CD1c-positive myeloid dendritic cell (primary cell): Measurements from ENCODE around the gene CIITA.

Source experiments
- DNase-seq: peaks from one replicate; pipeline ENCODE4 v3.0.0-alpha.2; 2016; ENCODE audit errors: extremely low spot score

Gene CIITA

GRCh38 chr16:10849736-10850477 lies 27.1 kb upstream of the CIITA start:
- DNase-seq: no peak

- no peak for DNase-seq
Measured at GRCh38 chr16:10850478-10850850, 26.5 kb upstream of the CIITA start.

- no peak for DNase-seq
Measured at GRCh38 chr16:10851512-10851911, 25.5 kb upstream of the CIITA start.

GRCh38 chr16:10852286-10852685 lies 24.7 kb upstream of the CIITA start:
- no peak for DNase-seq

- DNase-seq: no peak
Measured at GRCh38 chr16:10852948-10853347, 24.1 kb upstream of the CIITA start.

- no peak for DNase-seq
Measured at GRCh38 chr16:10856042-10856441, 21.0 kb upstream of the CIITA start.

- DNase-seq: no peak
Measured at GRCh38 chr16:10858203-10858602, 18.8 kb upstream of the CIITA start.

- DNase-seq: no peak
Measured at GRCh38 chr16:10859020-10859419, 18.0 kb upstream of the CIITA start.

GRCh38 chr16:10859658-10860057 lies 17.3 kb upstream of the CIITA start:
- DNase-seq: peak; percentile 67

- peak; percentile 95 for DNase-seq
Measured at GRCh38 chr16:10862438-10862837, 14.6 kb upstream of the CIITA start.

GRCh38 chr16:10865991-10866966 lies 10.7 kb upstream of the CIITA start:
- peak; percentile 63 for DNase-seq

- no peak for DNase-seq
Measured at GRCh38 chr16:10867199-10867598, 9.8 kb upstream of the CIITA start.

GRCh38 chr16:10868104-10868595 lies 8.9 kb upstream of the CIITA start:
- DNase-seq: no peak

- peak; percentile 89 for DNase-seq
Measured at GRCh38 chr16:10868596-10869469, 8.2 kb upstream of the CIITA start.

- peak; percentile 63 for DNase-seq
Measured at GRCh38 chr16:10870137-10870776, 6.7 kb upstream of the CIITA start.

- no peak for DNase-seq
Measured at GRCh38 chr16:10870808-10871156, 6.2 kb upstream of the CIITA start.

GRCh38 chr16:10871157-10871991 lies 5.6 kb upstream of the CIITA start:
- peak; percentile 91 for DNase-seq

GRCh38 chr16:10876315-10876714 lies 687 bp upstream of the CIITA start:
- no peak for DNase-seq

- DNase-seq: no peak
Measured at GRCh38 chr16:10877472-10877946, 507 bp downstream of the CIITA start.

GRCh38 chr16:10878328-10878643 lies 1.3 kb downstream of the CIITA start:
- DNase-seq: no peak
